HG03575 (cell line): ENCODE results near the gene CDK3.

Experiments used
- ATAC-seq: cut with Tn5 transposase; IDR thresholded peaks from one replicate; pipeline ENCODE4 v1.9.1; 2021; ENCODE audit not compliant: unreplicated experiment, insufficient number of reproducible peaks, low FRiP score; ENCODE audit errors: extremely low read depth

The CDK3 gene

DNA sequence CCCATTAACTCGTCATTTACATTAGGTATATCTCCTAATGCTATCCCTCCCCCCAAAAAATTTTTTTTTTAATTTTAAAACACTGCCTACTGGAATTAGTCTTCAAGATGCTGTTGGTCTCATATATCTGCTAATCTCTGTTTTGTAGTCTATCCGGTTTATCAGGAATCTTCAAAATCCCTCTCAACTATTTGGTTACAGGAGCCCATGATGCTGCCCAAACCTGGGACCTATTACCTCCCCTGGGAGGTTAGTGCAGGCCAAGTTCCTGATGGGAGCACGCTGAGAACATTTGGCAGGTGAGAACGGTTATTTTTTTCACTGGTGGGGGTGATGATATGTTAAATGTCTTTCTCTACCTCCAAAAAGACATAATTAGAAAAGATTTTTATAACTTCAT, 14.7 kb upstream of the CDK3 start:
- ATAC-seq: no peak

DNA sequence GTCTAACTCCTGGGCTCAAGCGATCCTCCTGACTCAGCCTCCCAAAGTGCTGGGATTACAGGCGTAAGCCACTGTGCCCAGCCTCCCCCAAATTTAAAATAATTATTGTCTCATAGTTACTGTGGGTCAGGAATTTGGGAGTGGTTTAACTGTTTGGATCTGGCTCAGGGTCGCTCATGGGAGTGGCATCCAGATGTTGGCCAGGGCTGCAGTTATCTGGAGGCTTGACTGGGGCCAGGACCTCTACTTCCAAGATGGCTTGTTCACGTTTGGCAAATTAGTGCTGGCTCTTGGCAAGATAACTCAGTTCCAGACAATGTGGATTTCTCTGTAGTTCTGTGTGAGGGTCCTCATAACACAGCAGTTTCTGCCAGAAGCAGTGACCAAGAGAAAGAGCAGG, 13.6 kb upstream of the CDK3 start:
- no peak for ATAC-seq

DNA sequence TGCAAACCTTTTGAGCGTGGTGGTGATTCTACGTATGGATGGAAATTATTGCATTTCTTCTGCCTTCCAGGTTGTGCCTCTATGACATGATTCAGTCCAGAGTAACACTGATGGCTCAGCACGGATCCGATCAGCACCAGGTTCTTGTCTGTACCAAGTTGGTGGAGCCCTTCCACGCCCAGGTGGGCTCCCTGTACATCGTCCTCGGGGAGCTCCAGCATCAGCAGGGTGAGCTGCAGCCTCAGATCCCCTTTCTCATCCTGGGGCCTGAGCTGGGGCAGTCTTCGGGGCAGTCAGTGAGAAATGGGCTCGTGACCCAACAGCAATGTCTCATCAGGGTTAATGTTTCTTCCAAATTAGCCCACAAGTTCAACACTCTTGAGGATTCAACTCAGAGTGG, 9.3 kb upstream of the CDK3 start:
- ATAC-seq: no peak

DNA sequence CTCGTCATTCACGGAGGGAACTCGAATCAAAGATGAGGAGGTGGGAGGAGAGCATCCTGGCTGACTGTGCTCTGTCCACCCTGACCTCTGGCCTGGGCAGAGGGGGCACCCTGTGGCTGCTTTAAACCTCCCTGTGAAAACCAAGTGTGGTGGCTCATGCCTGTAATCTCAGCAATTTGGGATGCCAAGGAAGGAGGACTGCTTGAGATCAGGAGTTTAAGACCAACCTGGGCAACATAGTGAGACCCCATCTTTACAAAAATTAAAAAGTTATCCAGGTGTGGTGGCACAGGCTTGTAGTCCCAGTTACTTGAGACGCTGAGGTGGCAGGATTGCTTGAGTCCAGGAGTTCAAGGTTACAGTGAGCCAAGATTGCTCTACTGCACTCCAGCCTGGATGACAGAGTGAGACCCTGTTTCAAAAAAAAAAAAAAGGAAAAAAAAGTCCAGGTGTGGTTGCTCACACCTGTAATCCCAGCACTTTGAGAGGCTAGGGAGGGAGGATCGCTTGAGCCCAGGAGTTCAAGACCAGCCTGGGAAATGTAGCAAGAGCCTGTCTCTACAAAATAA, 5.8 kb upstream of the CDK3 start:
- no peak for ATAC-seq

DNA sequence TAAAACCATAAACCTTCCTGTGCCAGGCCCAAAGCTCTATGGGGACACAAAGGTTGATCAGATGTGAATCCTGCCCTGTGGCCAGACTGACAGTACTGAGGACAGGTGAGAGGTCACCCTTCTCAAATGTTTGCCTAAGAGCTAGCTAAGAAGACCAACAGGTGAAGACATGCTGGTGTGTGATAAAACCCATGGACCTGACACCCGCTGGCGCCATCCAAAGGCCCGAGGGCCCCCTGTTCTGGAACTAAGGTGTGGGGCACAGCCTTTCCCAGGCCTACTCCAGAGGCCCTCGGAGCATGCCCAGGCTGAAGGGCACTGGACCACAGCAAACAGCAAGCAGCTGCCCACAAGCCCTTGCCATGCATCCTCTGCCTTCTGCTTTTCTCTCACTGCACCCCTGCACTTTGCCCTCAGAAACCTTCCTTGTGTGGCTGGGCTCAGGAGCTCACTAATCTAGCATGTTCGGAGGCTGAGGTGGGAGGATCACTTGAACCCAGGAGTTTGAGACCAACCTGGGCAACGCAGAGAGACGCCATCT, 5.2 kb upstream of the CDK3 start:
- no peak for ATAC-seq

DNA sequence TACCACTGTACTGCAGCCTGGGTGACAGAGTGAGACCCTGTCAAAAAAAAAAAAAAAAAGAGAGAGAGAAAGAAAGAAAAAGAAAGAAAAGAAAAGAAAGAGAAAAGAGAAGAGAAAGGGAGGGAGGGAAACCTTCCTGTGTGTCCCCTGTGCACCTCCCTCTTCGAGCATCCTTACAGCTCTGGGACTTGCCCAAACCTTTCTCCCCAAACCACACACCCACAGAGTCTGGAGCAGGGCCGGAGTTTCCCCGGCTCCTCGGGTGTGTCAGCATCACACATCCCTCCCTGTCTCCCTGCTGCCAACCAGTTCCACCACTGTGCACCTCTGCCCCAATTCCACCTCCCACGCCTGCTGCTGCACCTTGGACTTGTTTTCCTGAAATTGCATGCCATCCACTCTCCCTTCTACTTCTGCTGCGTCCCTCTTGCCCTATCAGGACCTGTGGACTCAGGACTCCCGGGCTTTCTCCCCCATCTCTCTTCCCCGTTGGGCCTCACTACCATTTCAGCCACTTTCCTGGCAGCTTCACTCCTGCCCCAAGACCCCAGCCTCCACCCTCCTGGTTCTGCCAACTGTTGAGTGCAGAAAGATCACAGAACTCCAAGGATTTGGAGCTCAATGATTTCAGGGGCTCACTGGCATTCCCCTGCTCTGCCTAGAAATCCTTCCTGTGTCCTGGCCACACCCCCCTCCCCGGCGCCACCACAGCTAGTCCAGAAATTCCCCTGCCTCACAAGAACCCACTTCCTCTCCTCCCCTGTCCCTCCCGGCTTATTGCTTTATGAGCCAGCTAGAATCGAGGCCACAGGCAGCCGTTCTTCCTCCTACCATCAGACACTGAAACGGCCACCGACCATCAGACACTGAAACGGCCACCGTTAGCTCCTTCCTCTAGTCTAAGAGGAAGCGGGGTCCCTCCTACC, 3.7 kb upstream of the CDK3 start:
- no peak for ATAC-seq

DNA sequence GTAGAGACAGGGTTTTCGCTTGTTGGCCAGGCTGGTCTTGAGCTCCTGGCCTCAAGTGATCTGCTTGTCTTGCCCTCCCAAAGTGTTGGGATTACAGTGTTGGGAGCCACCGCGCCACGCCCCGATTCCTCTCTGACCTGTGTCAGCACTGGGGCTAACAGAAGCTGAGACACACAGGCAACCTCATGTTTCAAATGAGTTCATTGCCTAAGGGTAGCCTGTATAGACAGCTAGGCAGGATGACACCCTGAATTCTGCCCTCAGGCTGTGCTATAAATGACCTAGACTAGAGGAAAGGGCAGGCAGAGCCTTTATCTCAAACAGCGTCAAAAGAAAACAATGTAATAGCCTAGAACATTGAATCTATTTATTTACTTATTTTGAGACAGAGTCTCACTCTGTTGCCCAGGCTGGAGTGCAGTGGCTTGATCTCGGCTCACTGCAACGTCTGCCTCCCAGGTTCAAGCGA, 2.3 kb upstream of the CDK3 start:
- no peak for ATAC-seq

DNA sequence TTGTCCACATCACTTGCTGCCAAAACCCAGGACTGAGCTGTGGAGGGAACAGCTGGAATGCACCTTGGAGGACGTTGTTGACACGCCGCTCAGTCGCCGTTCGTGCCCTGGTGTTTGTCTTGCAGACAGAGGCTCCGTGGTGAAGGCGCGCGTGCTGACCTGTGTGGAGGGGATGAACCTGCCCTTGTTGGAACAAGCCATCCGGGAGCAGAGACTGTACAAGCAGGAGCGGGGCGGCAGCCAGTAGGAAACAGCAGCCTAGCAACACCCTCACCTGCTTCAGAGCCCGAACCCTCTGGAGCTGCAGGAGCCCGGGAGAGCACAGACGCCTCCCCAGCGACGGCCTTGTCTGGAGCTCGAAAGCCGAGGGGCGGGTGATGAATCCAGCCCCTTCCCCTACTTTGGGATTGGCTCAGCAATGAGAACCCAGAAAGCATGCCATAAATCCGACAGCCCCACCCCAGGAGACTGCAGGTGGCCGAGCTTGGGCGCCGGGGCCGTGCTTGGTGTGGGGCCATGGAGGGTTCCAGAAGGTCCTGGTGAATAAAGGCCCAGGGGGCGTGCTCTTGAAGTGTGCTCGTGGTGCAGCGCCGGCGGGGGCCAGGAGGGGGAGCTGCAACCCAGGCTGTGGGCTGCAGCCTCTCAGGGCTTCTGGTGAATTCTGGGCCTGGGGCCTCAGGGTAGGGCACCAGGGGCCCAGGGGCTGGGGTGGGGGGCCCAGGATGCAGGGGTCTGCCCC, 470 bp upstream of the CDK3 start:
- no peak for ATAC-seq

DNA sequence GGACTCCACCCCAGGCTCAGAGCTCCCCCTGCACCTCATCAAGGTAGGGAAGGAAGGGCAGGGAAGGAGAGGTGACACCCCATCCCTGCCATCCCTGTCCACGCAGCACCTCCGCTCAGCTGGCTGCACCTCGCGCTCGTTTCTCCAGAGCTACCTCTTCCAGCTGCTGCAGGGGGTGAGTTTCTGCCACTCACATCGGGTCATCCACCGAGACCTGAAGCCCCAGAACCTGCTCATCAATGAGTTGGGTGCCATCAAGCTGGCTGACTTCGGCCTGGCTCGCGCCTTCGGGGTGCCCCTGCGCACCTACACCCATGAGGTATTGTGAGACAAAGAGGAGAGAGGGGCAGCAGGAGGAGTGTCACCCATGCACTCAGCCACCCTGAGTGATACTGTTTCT, 1.4 kb downstream of the CDK3 start:
- ATAC-seq: no peak

DNA sequence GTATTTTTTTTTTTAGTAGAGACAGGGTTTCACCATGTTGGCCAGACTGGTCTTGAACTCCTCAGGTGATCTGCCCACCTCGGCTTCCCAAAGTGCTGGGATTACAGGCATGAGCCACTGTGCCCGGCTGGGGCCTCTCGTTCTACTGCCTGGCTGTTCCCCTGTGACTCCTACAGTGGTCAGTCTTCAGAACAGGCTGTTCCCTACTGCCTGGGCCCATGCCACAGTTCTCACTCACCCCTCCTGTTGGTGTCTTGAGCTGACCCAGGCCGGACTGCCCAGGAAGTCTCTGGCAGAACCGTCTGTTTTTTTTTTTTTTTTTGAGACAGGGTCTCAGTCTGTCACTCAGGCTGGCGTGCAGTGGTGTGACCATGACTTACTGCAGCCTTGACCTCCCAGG, 3.3 kb downstream of the CDK3 start:
- no peak for ATAC-seq

DNA sequence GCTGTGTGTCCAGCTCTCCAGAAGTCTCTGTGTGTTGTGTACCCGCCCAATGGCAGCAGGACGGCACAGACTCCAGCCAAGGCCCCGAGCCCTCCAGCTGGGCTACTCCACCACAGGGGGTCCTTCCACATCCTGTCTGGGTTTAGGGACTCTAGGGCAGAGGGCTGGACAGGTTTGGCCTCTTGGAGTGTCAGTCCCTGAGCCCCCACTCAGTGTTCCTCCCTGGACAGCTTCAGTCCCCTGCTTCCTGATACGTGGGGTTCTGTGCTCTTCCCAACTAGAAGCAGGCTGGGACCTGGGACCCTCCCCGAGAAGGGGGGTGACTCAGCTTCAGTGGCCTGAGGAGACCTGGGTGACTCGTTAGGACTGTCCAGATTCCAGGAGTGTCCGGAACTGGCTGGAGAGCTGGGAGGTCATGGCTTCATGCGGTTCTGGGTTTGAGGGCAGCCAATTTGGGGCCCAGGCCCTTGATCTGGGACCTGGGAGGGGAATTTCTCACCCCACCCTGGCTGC, 4.2 kb downstream of the CDK3 start:
- ATAC-seq: no peak

DNA sequence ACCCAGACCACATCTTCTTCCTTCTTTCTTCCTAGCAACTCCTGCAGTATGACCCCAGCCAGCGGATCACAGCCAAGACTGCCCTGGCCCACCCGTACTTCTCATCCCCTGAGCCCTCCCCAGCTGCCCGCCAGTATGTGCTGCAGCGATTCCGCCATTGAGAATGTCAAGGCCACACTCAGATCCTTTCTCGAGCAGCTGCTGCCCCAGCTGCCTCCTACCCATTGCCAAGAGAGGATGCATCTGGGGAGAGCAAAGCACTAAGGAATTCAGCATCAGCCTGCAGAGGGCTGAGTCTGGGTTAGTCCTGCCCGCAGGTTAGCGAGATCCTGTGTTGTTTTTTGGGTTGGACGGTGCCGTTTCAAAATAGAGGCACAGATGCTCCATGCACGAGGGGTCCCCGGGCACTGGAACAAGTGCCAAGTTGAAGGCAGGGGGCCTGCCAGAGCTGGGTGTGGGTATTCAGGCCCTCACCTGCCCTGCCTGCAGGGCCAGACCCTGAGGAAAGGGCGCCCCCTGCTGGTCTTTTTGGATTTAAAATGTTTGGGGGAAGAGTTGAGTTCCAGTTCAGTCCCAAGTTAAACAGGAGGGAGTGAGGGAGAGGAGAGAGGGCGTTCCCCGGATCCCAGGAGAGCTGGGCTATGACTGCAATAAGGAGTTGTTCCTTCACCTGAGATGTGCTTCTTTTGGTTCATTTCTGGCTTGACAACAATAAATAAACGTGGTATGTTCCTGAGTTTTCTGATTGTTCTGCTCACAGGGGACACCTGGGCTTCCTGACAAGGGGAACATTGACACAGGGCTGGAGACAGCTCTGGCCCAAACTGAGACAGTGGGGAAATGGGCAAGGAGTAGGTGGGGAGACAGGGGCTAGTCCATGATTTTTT, 4.9 kb downstream of the CDK3 start:
- no peak for ATAC-seq

DNA sequence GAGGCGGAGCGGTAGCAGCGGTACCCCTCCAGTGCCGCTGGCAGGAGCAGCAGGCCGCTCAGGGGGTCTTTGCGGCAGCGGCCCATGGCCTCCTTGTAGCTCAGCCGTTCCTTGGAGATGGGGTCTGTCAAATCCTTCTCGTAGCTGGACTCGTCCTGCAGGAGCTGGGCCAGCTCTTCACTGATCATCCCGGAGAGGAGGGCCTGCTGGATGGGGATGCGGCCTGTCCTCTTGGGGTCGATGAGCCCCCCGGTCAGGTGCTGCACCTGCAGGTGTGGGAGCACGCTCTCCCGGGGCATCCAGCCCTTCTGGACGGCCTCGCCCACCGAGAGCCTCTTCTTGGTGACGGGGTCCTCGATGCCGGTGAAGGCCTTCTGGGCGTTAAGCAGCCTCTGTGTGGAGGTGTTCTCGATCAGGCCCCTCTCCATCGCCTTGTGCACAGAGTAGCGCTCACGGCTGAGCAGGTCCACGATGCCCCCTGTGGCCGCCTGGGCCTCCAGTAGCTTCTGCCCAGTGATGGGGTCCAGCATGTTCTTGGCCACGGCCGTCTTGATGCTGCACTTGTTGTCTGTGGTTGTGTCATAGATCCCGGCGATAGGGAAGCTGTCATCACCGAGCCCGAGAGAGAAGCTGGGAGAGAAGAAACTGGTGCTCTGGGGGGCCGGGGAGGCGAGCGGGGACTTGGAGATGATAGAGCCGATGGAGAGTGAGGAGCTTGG, 6.6 kb downstream of the CDK3 start:
- no peak for ATAC-seq

DNA sequence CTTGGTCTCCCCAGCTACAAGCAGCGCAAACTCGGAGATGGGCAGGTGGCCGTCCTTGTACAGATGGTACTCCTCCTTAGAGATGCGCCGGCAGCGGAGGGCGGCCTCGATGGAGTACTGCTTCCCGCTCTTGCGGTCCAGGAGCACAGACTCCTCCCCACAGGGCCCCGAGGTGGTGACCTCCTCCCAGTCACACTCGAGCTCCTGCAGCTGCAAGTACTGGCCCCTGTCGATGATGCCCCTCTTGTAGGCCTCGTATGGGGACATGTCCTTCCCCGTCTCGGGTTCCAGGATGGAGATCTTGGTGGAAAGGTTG, 7.2 kb downstream of the CDK3 start:
- ATAC-seq: no peak

DNA sequence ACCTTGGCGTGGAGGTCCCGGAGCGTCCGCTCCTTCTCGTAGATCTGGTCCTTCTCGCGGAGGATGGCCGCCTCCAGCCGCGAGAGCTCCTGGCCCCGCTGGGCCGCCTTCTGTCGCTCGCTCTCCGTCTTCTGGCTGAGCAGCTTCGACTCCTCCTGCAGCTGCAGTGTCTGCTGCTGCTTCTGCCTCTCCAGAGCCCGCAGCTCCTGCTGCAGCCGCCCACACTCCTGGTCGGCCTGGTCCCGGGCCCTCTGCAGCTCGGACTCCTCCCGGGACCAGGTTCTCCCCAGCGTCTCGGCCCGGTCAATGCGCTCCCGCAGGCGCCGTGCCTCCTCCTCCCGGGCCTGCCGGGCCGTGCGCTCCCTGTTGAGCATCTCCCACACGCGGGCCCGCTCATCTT, 7.6 kb downstream of the CDK3 start:
- no peak for ATAC-seq

DNA sequence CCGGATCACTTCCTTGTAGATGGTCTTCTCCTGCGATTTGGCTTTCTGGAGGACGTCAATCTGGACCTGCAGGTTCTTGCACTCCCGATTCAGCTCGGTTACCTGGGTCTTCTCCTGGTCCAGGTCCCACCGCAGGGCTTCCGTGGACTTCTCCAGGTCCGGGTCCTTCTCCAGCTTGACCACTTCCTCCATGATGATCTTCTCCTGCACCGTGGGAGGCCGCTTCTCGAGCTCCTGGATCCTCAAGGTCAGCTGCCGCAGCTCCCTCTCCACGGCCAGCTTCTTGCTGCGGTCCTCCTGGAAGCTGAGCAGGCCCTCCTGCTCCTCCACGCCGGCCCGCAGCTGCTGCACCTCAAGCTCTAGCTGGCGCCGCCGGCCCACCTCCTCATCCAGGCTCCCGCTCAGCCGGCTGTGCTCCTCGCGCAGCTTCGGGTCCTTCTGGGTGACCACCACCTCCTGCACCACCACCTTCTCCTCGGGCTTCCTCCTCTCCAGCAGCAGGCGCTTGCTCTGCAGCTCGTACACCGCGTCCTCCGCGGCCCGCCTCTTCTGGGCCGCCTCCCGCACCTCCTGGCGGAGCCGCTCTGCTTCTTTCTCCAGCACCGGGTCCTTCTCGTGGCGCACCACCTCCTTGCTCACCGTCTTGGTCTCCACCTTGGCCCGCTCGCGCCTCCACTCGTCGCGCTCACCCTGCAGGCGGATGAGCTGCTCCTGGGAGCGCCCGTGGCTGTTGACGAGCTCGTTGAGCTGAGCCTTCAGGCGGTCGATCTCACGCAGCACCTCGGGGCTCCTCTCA, 8.2 kb downstream of the CDK3 start:
- no peak for ATAC-seq

DNA sequence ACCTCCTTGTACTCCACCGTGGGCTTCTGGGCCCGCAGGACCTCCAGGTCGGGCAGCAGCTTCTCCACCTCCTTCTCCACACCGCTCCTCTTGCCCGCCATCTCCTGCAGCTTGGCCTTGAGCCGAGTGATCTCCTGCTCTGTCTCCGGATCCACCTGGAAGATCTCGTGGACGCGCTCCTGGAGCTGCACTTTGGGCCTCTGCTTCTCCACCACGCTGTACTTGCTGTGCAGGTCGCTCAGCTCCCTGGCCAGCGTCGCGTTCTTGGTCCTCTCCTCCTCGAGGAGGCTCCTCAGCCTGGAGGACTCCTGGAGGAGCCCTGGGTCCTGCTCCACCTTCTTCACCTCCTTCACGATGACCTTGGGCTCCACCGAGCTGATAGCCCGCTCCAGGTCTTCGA, 8.8 kb downstream of the CDK3 start:
- no peak for ATAC-seq
